Bronchial epithelial cell (primary cell): ENCODE data around the gene PDSS2. TPM values are rescaled to one million over a fixed set of nuclear protein-coding genes. Genes with fewer than 3 reads are reported as not detected.

Source experiments
- DNase-seq: peaks from one replicate; pipeline ENCODE4 v3.0.0-alpha.2; 2010; ENCODE audit warnings: low read depth
- FAIRE-seq: peaks from 2 replicates; lab custom pipeline; 2011; peaks lifted over from hg19 to GRCh38; lab: Jason Lieb, UNC
- H3K27me3 ChIP-seq: 2 replicates; pipeline ENCODE4 v1.5.1; 2011; ENCODE audit warnings: low read length; ENCODE audit not compliant: control insufficient read depth, insufficient read depth
- H3K36me3 ChIP-seq: 2 replicates; pipeline ENCODE4 v1.5.1; 2011; ENCODE audit warnings: low read length; ENCODE audit not compliant: control insufficient read depth, insufficient read depth
- H3K4me3 ChIP-seq: 2 replicates; pipeline ENCODE4 v1.5.1; 2011; ENCODE audit warnings: mild to moderate bottlenecking, low read depth, low read length, control low read depth
- CTCF ChIP-seq: IDR thresholded peaks from 2 replicates; pipeline ENCODE4 v1.5.1; 2011; ENCODE audit warnings: mild to moderate bottlenecking, moderate library complexity, low read length, control low read depth, inconsistent platforms; ENCODE audit not compliant: insufficient read depth, severe bottlenecking
- total RNA-seq: library from RNA; depleted of rRNA; stranded (reverse); fragments of >200 nt; gene quantifications from 2 replicates; pipeline ENCODE4 v1.2.1, GENCODE V29; 2014

PDSS2 gene
- total RNA-seq, 1 donor from 2014 or later, result 18.2 TPM

- H3K27me3 ChIP-seq, result no peaks in the 10 kb centered on the region
- DNase-seq, result no peak
- FAIRE-seq, result peak; percentile 36
- H3K4me3 ChIP-seq, result no peak overlapping the region
- TF ChIP-seq CTCF, result no peak
- no peaks in the 10 kb centered on the region for H3K36me3 ChIP-seq
These were observed 353.8 kb downstream of the PDSS2 start for GRCh38 chr6:107105511-107106116.

- H3K36me3 ChIP-seq, result peaks cover 2% of the 10 kb centered on the region
- no peak overlapping the region for H3K4me3 ChIP-seq
- no peak for DNase-seq
- no peak for TF ChIP-seq CTCF
- no peaks in the 10 kb centered on the region for H3K27me3 ChIP-seq
- no peak for FAIRE-seq
These were observed 356.3 kb downstream of the PDSS2 start for GRCh38 chr6:107103082-107103481.

Other genes starting within 250 kb of the PDSS2 start
- 0.26 and 0.38 TPM in 2 replicates for gene SOBP, start 30.6 kb upstream of the PDSS2 start, total RNA-seq